ENCODE data around the gene CFAP251.

The CFAP251 gene

GRCh38 chr12:122020795-122021192, 102.4 kb downstream of the CFAP251 start:
- TF ChIP-seq YY1 (IDR thresholded peaks at IDR 0.05; ENCODE audit: low read depth) (no peak), TCF12 (IDR thresholded peaks at IDR 0.05; ENCODE audit: low read depth) (no peak), NFIC (IDR thresholded peaks at IDR 0.05) (no peak), ZBTB7A (IDR thresholded peaks at IDR 0.05; ENCODE audit: low read depth) (no peak), EP300 (IDR thresholded peaks at IDR 0.05; ENCODE audit: borderline replicate concordance) (no peak), CREB1 (IDR thresholded peaks at IDR 0.05; ENCODE audit: low read depth) (no peak), EGR1 (IDR thresholded peaks at IDR 0.05) (no peak), FOXM1 (IDR thresholded peaks at IDR 0.05; ENCODE audit: borderline replicate concordance, low read depth) (no peak), MAX (IDR thresholded peaks at IDR 0.05) (no peak), REST (IDR thresholded peaks at IDR 0.05; ENCODE audit: low read depth) (no peak), TEAD4 (IDR thresholded peaks at IDR 0.05) (no peak), TAF1 (IDR thresholded peaks at IDR 0.05; ENCODE audit: low read depth) (no peak), CEBPB (IDR thresholded peaks at IDR 0.05) (no peak), RAD21 (IDR thresholded peaks at IDR 0.05; ENCODE audit: low read depth) (no peak), USF1 (IDR thresholded peaks at IDR 0.05) (no peak)

GRCh38 chr12:122021193-122021821, 102.9 kb downstream of the CFAP251 start:
- TF ChIP-seq ZBTB7A (IDR thresholded peaks at IDR 0.05; ENCODE audit: low read depth) (peak; percentile 83; the same call in 1 of the 2 replicates), RAD21 (IDR thresholded peaks at IDR 0.05; ENCODE audit: low read depth) (no peak)

GRCh38 chr12:122021822-122022392, 103.5 kb downstream of the CFAP251 start, which contains the start of gene BCL7A:
Gene BCL7A (plus strand): TSS chr12:122021884. CDS start chr12:122022092, 208 bp downstream.
- TF ChIP-seq USF1 (IDR thresholded peaks at IDR 0.05) (no peak), EGR1 (IDR thresholded peaks at IDR 0.05) (no peak), FOXM1 (IDR thresholded peaks at IDR 0.05; ENCODE audit: borderline replicate concordance, low read depth) (no peak), MAX (IDR thresholded peaks at IDR 0.05) (no peak), TAF1 (IDR thresholded peaks at IDR 0.05; ENCODE audit: low read depth) (peak; percentile 40; the same call in 1 of the 2 replicates), ZBTB7A (IDR thresholded peaks at IDR 0.05; ENCODE audit: low read depth) (no peak), YY1 (IDR thresholded peaks at IDR 0.05; ENCODE audit: low read depth) (peak; percentile 57; the same call in 1 of the 2 replicates)

- TF ChIP-seq USF1 (IDR thresholded peaks at IDR 0.05) (0 out of 2 replicates have a peak, but pooled peaks have one; percentile 47), FOXM1 (IDR thresholded peaks at IDR 0.05; ENCODE audit: borderline replicate concordance, low read depth) (no peak), EP300 (IDR thresholded peaks at IDR 0.05; ENCODE audit: borderline replicate concordance) (no peak), YY1 (IDR thresholded peaks at IDR 0.05; ENCODE audit: low read depth) (peak; percentile 52; the same call in 1 of the 2 replicates)
Measured at GRCh38 chr12:122022393-122023338, 104.3 kb downstream of the CFAP251 start.

GRCh38 chr12:122023339-122024131, 105.1 kb downstream of the CFAP251 start:
- TF ChIP-seq YY1 (IDR thresholded peaks at IDR 0.05; ENCODE audit: low read depth) = peak; percentile 84
- TF ChIP-seq FOXM1 (IDR thresholded peaks at IDR 0.05; ENCODE audit: borderline replicate concordance, low read depth) = no peak
- no peak for TF ChIP-seq TCF12 (IDR thresholded peaks at IDR 0.05; ENCODE audit: low read depth)
- TF ChIP-seq REST (IDR thresholded peaks at IDR 0.05; ENCODE audit: low read depth) = peak; percentile 42; the same call in 1 of the 2 replicates
- peak; percentile 85 for TF ChIP-seq USF1 (IDR thresholded peaks at IDR 0.05)
- peak; percentile 87 for TF ChIP-seq MAX (IDR thresholded peaks at IDR 0.05)

Measured in Ishikawa (cell line).